Measurements from ENCODE around the gene KRT14. TPM values are rescaled to one million over a fixed set of nuclear protein-coding genes. Genes with fewer than 3 reads are reported as not detected.
"Not testable (repeated sequence)": the region's sequence is repeated elsewhere in the genome, so short reads cannot be mapped to it uniquely, and the experiment has no call there.

Gene KRT14
- total RNA-seq, 1 donor from 2014 or later, result not detected

GRCh38 chr17:41615454-41615853, 28.8 kb upstream of the KRT14 start:
- Histone ChIP-seq H3K4me2 (no peak overlapping the region), H3F3A (ENCODE audit: low read depth) (no peaks in the 10 kb centered on the region), H3K9me3 (ENCODE audit: low read depth) (no peaks in the 10 kb centered on the region), H4K20me1 (ENCODE audit: low read depth) (no peaks in the 10 kb centered on the region), H2AFZ (replicated peaks) (no peak overlapping the region), H3K36me3 (no peaks in the 10 kb centered on the region), H3K79me2 (ENCODE audit: low read depth) (no peaks in the 10 kb centered on the region), H3K27me3 (no peaks in the 10 kb centered on the region), H3K4me3 (no peak overlapping the region), H3K27ac (no peak overlapping the region), H3K9ac (no peak overlapping the region), H3K4me1 (no peaks in the 10 kb centered on the region)
- no peaks in the 10 kb centered on the region for H3K9me3 Mint-ChIP-seq
- H3K4me3 Mint-ChIP-seq, result no peak overlapping the region
- no peak overlapping the region for H3K27ac Mint-ChIP-seq
- TF ChIP-seq EZH2 (IDR thresholded peaks at IDR 0.05) (no peak), CTCF (IDR thresholded peaks at IDR 0.05) (no peak)
- H3K27me3 Mint-ChIP-seq (ENCODE audit: insufficient read depth, low read depth), result peaks cover 9% of the 10 kb centered on the region
- peaks cover 16% of the 10 kb centered on the region for H3K4me1 Mint-ChIP-seq
- no peaks in the 10 kb centered on the region for H3K36me3 Mint-ChIP-seq
- DNase-seq (ENCODE audit: low spot score), result peak; percentile 34

- not testable (repeated sequence) for H3K27me3 Mint-ChIP-seq (ENCODE audit: insufficient read depth, low read depth); H3K9me3 ChIP-seq (ENCODE audit: low read depth); H2AFZ ChIP-seq (replicated peaks); H3K9me3 Mint-ChIP-seq; H3K9ac ChIP-seq; H3K27me3 ChIP-seq; H3K79me2 ChIP-seq (ENCODE audit: low read depth); H3K27ac ChIP-seq; H3K4me3 ChIP-seq; H3K4me2 ChIP-seq; DNase-seq (ENCODE audit: low spot score); H3K27ac Mint-ChIP-seq; H3F3A ChIP-seq (ENCODE audit: low read depth); H3K4me1 ChIP-seq; H3K36me3 Mint-ChIP-seq; H4K20me1 ChIP-seq (ENCODE audit: low read depth); H3K36me3 ChIP-seq; H3K4me3 Mint-ChIP-seq
- peaks cover 14% of the 10 kb centered on the region for H3K4me1 Mint-ChIP-seq
Observed at GRCh38 chr17:41614767-41615166, 28.1 kb upstream of the KRT14 start.

GRCh38 chr17:41614098-41614497, 27.4 kb upstream of the KRT14 start:
- Histone ChIP-seq H2AFZ (replicated peaks) (no peak overlapping the region), H3F3A (ENCODE audit: low read depth) (peaks cover 3% of the 10 kb centered on the region), H3K27me3 (no peaks in the 10 kb centered on the region), H3K79me2 (ENCODE audit: low read depth) (no peaks in the 10 kb centered on the region), H3K9me3 (ENCODE audit: low read depth) (no peaks in the 10 kb centered on the region), H3K4me3 (no peak overlapping the region), H3K4me1 (peaks cover 3% of the 10 kb centered on the region), H3K9ac (no peak overlapping the region), H4K20me1 (ENCODE audit: low read depth) (no peaks in the 10 kb centered on the region), H3K36me3 (no peaks in the 10 kb centered on the region), H3K4me2 (no peak overlapping the region), H3K27ac (no peak overlapping the region)
- peaks cover under 1% of the 10 kb centered on the region for H3K9me3 Mint-ChIP-seq
- no peak overlapping the region for H3K27ac Mint-ChIP-seq
- no peak for DNase-seq (ENCODE audit: low spot score)
- no peak overlapping the region for H3K4me3 Mint-ChIP-seq
- peaks cover 4% of the 10 kb centered on the region for H3K27me3 Mint-ChIP-seq (ENCODE audit: insufficient read depth, low read depth)
- TF ChIP-seq CTCF (IDR thresholded peaks at IDR 0.05) (no peak), EZH2 (IDR thresholded peaks at IDR 0.05) (no peak), EZH2phosphoT487 (IDR thresholded peaks at IDR 0.05) (no peak)
- no peaks in the 10 kb centered on the region for H3K36me3 Mint-ChIP-seq
- H3K4me1 Mint-ChIP-seq, result peaks cover 18% of the 10 kb centered on the region

GRCh38 chr17:41613277-41614082, 26.8 kb upstream of the KRT14 start:
- peak overlapping the region; percentile 53 for H3K27ac Mint-ChIP-seq
- no peaks in the 10 kb centered on the region for H3K36me3 Mint-ChIP-seq

More at GRCh38 chr17:41613277-41614082, 26.8 kb upstream of the KRT14 start:
- no peaks in the 10 kb centered on the region for H3K36me3 ChIP-seq
- H3K9me3 ChIP-seq (ENCODE audit: low read depth), result no peaks in the 10 kb centered on the region
- H3F3A ChIP-seq (ENCODE audit: low read depth), result peaks cover 3% of the 10 kb centered on the region
- H3K27me3 Mint-ChIP-seq (ENCODE audit: insufficient read depth, low read depth), result peaks cover 4% of the 10 kb centered on the region
- no peak overlapping the region for H3K4me3 ChIP-seq
- no peak overlapping the region for H3K27ac ChIP-seq
- H3K4me2 ChIP-seq, result no peak overlapping the region
- TF ChIP-seq EZH2phosphoT487 (IDR thresholded peaks at IDR 0.05) (no peak), CTCF (IDR thresholded peaks at IDR 0.05) (no peak), EZH2 (IDR thresholded peaks at IDR 0.05) (no peak)
- no peak for DNase-seq (ENCODE audit: low spot score)
- H3K4me1 ChIP-seq, result peaks cover 3% of the 10 kb centered on the region
- H3K9me3 Mint-ChIP-seq, result peaks cover 5% of the 10 kb centered on the region
- no peaks in the 10 kb centered on the region for H4K20me1 ChIP-seq (ENCODE audit: low read depth)
- H3K79me2 ChIP-seq (ENCODE audit: low read depth), result no peaks in the 10 kb centered on the region
- H3K4me3 Mint-ChIP-seq, result no peak overlapping the region
- no peaks in the 10 kb centered on the region for H3K27me3 ChIP-seq
- H3K9ac ChIP-seq, result no peak overlapping the region
- H3K4me1 Mint-ChIP-seq, result peaks cover 23% of the 10 kb centered on the region
- no peak overlapping the region for H2AFZ ChIP-seq (replicated peaks)

Measured in neural progenitor cell (in vitro differentiated cells).